Thymus (tissue), 11 donors: ENCODE measurements around the gene COL16A1. TPM values are rescaled to one million over a fixed set of nuclear protein-coding genes. Genes with fewer than 3 reads are reported as not detected.

Source experiments
- DNase-seq, 9 donors: peaks; one replicate each; pipeline ENCODE4 v3.0.0-alpha.2; 2013; ENCODE audit warnings: low spot score in 9 of 9, low read depth in 6 of 9, missing footprints in 1 of 9
- H3K27ac ChIP-seq, 2 donors: one replicate each; pipeline ENCODE4 v1.5.1; 2013; ENCODE audit warnings: control low read depth in 1 of 2, low read depth in 1 of 2, low read length in 1 of 2, mild to moderate bottlenecking in 1 of 2, moderate library complexity in 1 of 2
- H3K27me3 ChIP-seq, 2 donors: one replicate each; pipeline ENCODE4 v1.5.1; 2013; ENCODE audit warnings: low read length in 1 of 2; ENCODE audit not compliant: control insufficient read depth in 2 of 2, insufficient read depth in 1 of 2
- H3K36me3 ChIP-seq, 2 donors: one replicate each; pipeline ENCODE4 v1.5.1; 2013; ENCODE audit warnings: low read length in 1 of 2, mild to moderate bottlenecking in 1 of 2, moderate library complexity in 1 of 2; ENCODE audit not compliant: control insufficient read depth in 2 of 2, insufficient read depth in 2 of 2
- H3K4me1 ChIP-seq, 2 donors: one replicate each; pipeline ENCODE4 v1.5.1; 2013; ENCODE audit warnings: low read length in 2 of 2; ENCODE audit not compliant: control insufficient read depth in 2 of 2, insufficient read depth in 2 of 2
- H3K4me3 ChIP-seq, 2 donors: one replicate each; pipeline ENCODE4 v1.5.1; 2013; ENCODE audit warnings: low read length in 2 of 2, control low read depth in 1 of 2, mild to moderate bottlenecking in 1 of 2
- H3K9me3 ChIP-seq, 2 donors: one replicate each; pipeline ENCODE4 v1.5.1; 2013; ENCODE audit warnings: low read length in 1 of 2, mild to moderate bottlenecking in 1 of 2; ENCODE audit not compliant: control insufficient read depth in 2 of 2, insufficient read depth in 1 of 2
- WGBS: extraction: QIAGEN DNeasy Blood & Tissue Kit; methylation state at CpG from one replicate; pipeline ENCODE4 v1.1.7; 2013; 5-methylcytosine and 5-hydroxymethylcytosine counted together
- polyA plus RNA-seq: library from polyadenylated mRNA; stranded (reverse); fragments of 200-250 nt; gene quantifications from one replicate; pipeline ENCODE4 v1.2.3, GENCODE V29; 2013
- total RNA-seq: library from RNA; stranded (reverse); fragments of 120-200 nt; gene quantifications from one replicate; pipeline ENCODE4 v1.2.4, GENCODE V29; 2013
- donor health status: healthy.

Gene COL16A1
- total and polyA plus RNA-seq, 2 donors = 32.9 to 39.3 TPM

DNA sequence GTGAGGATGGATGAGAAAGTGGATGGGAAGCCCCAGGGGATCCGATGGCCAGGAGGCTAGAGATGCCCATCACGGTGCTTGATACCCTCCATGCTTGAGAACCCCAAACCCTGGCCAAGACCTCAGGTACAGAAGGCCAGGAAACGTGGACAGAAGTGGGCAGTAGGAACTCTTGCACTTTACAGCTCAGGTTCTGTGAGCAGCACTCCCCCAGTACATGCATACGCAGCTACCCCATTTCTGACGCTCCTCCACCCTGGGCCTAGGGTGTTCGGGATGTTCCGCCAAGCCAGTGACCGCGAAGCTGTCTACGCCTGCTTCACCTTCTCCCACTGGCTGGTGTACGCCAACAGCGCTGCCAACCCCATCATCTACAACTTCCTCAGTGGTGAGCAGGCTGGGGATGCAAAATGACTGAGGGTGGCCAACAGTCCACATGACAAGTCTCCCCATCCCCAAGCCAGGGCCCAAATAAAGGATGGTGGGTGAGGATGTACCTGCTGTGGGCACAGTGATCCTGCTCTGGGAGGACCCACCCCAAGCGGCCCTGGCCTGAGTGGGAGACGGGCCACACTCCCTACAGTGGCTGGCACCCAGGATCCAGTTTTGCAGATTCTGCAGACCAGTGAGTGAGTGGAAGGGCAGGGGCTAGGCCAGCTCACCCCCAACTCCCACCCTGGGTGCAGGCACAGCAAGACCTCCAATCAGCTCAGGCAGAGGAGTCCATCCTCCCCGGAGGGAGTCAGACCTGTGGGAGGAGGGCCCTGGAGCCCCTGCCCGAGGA lies 78.9 kb downstream of the COL16A1 start:
- H3K4me3 ChIP-seq = no peak overlapping the region
- H3K36me3 ChIP-seq = peaks cover 24 to 33% of the 10 kb centered on the region in 2 donors
- DNase-seq = no peak
- no peaks in the 10 kb centered on the region for H3K4me1 ChIP-seq
- H3K9me3 ChIP-seq = no peaks in the 10 kb centered on the region
- H3K27ac ChIP-seq = no peak overlapping the region
- WGBS = 96% methylated on average over 16 of the region's 16 CpGs
- H3K27me3 ChIP-seq = no peaks in the 10 kb centered on the region

DNA sequence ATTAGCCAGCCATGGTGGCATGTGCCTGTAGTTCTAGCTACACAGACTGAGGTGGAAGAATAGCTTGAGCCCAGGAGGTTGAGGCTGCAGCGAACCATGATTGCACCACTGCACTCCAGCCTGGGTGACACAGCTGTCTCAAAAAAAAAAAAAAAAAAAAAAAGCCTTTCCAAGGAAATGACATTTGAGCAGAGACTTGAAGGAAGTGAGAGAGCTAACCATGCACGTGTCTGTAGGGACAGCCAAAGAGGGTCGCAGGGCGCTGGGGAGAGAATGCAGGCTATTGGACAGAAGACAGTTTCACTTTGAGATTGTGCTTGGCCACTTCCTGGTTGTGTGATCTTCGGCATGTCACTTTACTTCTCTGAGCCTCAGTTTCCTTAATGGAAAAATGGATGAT lies 79.5 kb downstream of the COL16A1 start:
- Histone ChIP-seq H3K27ac (no peak overlapping the region), H3K9me3 (no peaks in the 10 kb centered on the region), H3K4me1 (no peaks in the 10 kb centered on the region), H3K36me3 (peaks cover 18 to 28% of the 10 kb centered on the region in 2 donors), H3K27me3 (peaks cover 0 to 3% of the 10 kb centered on the region in 2 donors), H3K4me3 (no peak overlapping the region)
- WGBS = 85% methylated on average over 5 of the region's 5 CpGs
- no peak for DNase-seq

DNA sequence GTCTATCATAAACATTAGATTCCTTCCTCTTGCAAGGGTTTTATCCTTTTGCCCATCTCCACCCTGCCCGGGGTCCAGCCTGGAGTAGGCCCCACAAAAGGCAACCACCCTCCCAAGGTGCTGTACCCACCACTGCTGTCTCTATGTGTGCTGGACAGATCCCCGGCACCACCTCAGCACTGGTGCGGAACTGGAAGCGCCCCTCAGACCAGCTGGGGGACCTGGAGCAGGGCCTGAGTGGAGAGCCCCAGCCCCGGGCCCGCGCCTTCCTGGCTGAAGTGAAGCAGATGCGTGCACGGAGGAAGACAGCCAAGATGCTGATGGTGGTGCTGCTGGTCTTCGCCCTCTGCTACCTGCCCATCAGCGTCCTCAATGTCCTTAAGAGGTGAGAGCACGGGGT lies 80.5 kb downstream of the COL16A1 start:
- no peaks in the 10 kb centered on the region for H3K9me3 ChIP-seq
- WGBS = 98% methylated on average over 12 of the region's 12 CpGs
- no peak overlapping the region for H3K4me3 ChIP-seq
- peaks cover 9 to 19% of the 10 kb centered on the region in 2 donors for H3K36me3 ChIP-seq
- no peaks in the 10 kb centered on the region for H3K4me1 ChIP-seq
- no peak for DNase-seq
- no peak overlapping the region for H3K27ac ChIP-seq
- H3K27me3 ChIP-seq = peaks cover 0 to 12% of the 10 kb centered on the region in 2 donors

DNA sequence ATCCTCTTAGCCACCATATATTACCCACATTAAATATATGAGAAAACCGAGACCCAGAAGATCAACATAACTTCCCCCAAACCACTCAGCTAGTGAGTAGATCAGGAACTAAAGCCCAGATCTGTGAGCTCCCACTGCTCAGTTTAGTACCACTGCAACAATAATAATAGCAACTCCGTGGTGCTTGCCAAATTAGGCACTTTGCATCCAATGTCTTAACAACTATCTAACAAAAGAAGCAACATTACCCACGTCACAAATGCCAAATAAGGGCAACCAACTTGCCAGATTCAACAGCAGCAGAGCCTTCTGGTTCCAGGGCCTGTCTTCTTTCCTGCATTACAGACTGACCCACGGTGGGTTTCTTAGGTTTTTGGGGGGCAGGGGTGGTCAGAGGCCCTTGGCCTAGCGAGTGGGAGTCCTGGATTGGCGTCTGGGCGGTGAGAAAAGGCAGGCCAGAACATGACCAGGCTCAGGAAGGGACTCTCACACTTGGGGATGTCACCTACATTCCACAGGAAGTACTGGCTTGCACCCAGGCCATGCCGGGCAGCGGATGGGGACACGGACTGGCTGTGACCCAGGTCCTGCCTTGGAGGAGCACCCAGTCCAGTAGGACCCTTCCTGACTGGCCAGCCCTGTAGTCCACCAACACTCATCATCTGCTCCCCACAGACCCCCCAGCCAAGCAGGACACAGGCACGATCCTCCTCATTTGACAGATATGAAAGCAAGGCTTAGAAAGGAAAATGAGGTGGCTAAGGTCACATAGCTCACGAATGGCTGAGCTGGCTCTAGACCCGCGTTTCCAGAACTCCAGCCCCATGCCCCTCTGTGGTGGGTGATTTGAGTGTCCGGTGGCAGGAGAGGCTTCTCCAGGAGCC lies 81.7 kb downstream of the COL16A1 start:
- Histone ChIP-seq H3K4me3 (no peak overlapping the region), H3K27ac (no peak overlapping the region), H3K27me3 (peaks cover 9 to 25% of the 10 kb centered on the region in 2 donors), H3K9me3 (peaks cover 0 to 2% of the 10 kb centered on the region in 2 donors), H3K36me3 (peaks cover 4 to 7% of the 10 kb centered on the region in 2 donors), H3K4me1 (peaks cover 3 to 7% of the 10 kb centered on the region in 2 donors)
- DNase-seq = no peak
- 93% methylated on average over 15 of the region's 15 CpGs for WGBS

DNA sequence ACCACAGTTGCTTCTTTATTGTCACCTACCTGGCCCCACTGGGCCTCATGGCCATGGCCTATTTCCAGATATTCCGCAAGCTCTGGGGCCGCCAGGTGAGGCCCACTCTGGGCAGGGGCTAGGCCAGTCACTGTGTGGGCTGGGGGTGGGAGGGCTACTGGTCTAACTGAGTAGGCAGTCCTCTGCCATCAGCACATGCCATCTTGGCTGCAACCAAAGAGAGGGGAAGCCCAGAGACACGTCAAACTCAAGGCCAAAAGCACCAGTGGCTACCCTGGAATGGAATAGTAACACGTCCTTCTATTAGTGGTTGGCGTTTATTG lies 82.4 kb downstream of the COL16A1 start:
- H3K4me3 ChIP-seq = no peak overlapping the region
- H3K27ac ChIP-seq = no peak overlapping the region
- no peak for DNase-seq
- peaks cover 4 to 5% of the 10 kb centered on the region in 2 donors for H3K36me3 ChIP-seq
- 98% methylated on average over 5 of the region's 5 CpGs for WGBS
- H3K9me3 ChIP-seq = peaks cover 0 to 2% of the 10 kb centered on the region in 2 donors
- peaks cover 3 to 7% of the 10 kb centered on the region in 2 donors for H3K4me1 ChIP-seq
- H3K27me3 ChIP-seq = peaks cover 15 to 31% of the 10 kb centered on the region in 2 donors

DNA sequence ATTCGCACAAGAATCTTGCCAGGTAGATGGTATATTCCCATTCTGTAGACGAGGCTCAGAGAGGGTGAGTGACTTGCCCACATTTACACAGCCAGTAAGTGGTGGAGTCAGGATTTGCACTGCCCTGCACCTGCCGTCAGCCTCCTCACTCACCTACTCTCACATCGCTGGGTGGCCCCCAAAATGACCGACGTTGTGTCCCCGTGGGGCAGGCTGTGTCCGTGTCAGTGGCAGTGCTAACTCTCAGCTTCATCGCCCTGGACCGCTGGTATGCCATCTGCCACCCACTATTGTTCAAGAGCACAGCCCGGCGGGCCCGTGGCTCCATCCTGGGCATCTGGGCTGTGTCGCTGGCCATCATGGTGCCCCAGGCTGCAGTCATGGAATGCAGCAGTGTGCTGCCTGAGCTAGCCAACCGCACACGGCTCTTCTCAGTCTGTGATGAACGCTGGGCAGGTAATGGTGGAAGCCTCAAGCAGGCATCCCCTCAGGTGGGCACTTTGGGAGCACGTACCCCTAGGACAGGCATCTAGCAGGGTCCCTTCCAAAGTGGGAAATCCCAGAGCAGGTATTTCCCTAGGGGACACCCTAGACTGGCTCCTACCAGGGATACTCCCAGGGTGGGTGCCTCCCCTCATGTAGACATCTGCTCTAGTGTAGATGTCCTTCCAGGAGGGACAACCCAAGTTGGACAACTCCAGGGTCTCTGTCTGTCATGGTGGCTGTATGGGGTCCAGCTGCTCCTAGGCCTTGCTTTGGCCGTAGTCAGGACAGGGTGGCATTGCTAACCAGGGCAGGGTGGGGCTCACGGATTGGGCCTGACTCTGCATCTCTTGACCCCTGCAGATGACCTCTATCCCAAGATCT lies 83.0 kb downstream of the COL16A1 start:
- Histone ChIP-seq H3K36me3 (peaks cover under 1 to 5% of the 10 kb centered on the region in 2 donors), H3K4me1 (peaks cover 3 to 7% of the 10 kb centered on the region in 2 donors), H3K27me3 (peaks cover 16 to 37% of the 10 kb centered on the region in 2 donors), H3K9me3 (peaks cover 0 to 2% of the 10 kb centered on the region in 2 donors), H3K4me3 (no peak overlapping the region), H3K27ac (no peak overlapping the region)
- 98% methylated on average over 20 of the region's 20 CpGs for WGBS
- DNase-seq = no peak

DNA sequence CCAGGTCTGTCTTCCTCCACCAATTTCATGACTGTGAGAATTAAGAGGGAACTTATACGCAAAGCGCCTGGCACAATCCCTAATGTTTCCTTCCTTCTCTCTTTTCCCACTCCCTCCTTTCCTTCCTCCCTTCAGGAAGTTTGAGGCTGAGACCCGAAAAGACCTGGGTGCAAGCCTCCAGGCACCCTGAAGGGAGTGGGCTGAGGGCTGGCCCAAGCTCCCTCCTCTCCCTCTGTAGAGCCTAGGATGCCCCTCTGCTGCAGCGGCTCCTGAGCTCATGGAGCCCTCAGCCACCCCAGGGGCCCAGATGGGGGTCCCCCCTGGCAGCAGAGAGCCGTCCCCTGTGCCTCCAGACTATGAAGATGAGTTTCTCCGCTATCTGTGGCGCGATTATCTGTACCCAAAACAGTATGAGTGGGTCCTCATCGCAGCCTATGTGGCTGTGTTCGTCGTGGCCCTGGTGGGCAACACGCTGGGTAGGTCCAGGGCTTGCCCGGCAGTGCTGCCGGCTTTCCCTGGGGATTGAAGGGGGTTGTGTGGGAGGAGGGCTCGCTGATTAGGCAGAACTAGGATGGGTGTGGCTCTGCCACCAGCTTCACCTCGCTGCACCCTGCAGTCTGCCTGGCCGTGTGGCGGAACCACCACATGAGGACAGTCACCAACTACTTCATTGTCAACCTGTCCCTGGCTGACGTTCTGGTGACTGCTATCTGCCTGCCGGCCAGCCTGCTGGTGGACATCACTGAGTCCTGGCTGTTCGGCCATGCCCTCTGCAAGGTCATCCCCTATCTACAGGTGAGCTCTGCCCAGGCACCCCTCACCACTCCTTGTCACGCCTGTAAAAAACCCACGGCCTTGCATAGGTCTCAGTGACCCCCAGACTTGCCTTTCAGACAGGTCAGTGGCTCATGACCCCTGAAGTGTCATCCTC lies 84.6 kb downstream of the COL16A1 start:
- Histone ChIP-seq H3K4me3 (no peak overlapping the region), H3K4me1 (peaks cover 3 to 7% of the 10 kb centered on the region in 2 donors), H3K27ac (no peak overlapping the region), H3K36me3 (no peaks in the 10 kb centered on the region), H3K9me3 (peaks cover 0 to 2% of the 10 kb centered on the region in 2 donors), H3K27me3 (peaks cover 16 to 51% of the 10 kb centered on the region in 2 donors)
- WGBS = 94% methylated on average over 23 of the region's 23 CpGs
- DNase-seq = no peak
